H1 (cell line): ENCODE results near the gene F5. TPM values are rescaled to one million over a fixed set of nuclear protein-coding genes. Genes with fewer than 3 reads are reported as not detected.

Experiments
- CTCF ChIA-PET: fragments of 300-600 bp; sonication (Branson Sonifier 250); formaldehyde crosslinking; loops from one replicate; lab custom pipeline; 2021; ENCODE audit not compliant: partially characterized antibody; lab: Charles Lee
- POLR2A ChIA-PET: fragments of 300-600 bp; sonication (Branson Sonifier 250); formaldehyde crosslinking; loops from one replicate; lab custom pipeline; 2021; ENCODE audit warnings: inconsistent platforms; ENCODE audit not compliant: partially characterized antibody; lab: Charles Lee
- DNase-seq, 2 experiments: peaks; one replicate each; pipeline versions ENCODE4 v3.0.0 to v3.0.0-alpha.2; 2010 to 2022; ENCODE audit warnings: low spot score in 2 of 2, low read depth in 1 of 2, mixed read lengths in 1 of 2
- FAIRE-seq: peaks from 2 replicates; lab custom pipeline; 2011; peaks lifted over from hg19 to GRCh38; lab: Jason Lieb, UNC
- H2AFZ ChIP-seq: 2 replicates; pipeline ENCODE4 v1.8.1; 2012; ENCODE audit warnings: low read length, inconsistent platforms
- H2AK5ac ChIP-seq: 2 replicates; pipeline ENCODE4 v1.6.1; 2013; ENCODE audit warnings: low read depth, low read length
- H2BK120ac ChIP-seq: replicated peaks from 2 replicates; pipeline ENCODE3; 2013; ENCODE audit warnings: low read depth, low read length, inconsistent platforms
- H2BK12ac ChIP-seq: 2 replicates; pipeline ENCODE4 v1.6.1; 2013; ENCODE audit warnings: low read depth, low read length
- H2BK15ac ChIP-seq: 2 replicates; pipeline ENCODE4 v1.6.1; 2013; ENCODE audit warnings: low read length
- H2BK20ac ChIP-seq: 2 replicates; pipeline ENCODE4 v1.6.1; 2013; ENCODE audit warnings: low read length
- H2BK5ac ChIP-seq: 2 replicates; pipeline ENCODE4 v1.6.1; 2013; ENCODE audit warnings: low read depth, low read length
- H3K14ac ChIP-seq: 2 replicates; pipeline ENCODE4 v1.6.1; 2013; ENCODE audit warnings: inconsistent platforms; ENCODE audit not compliant: insufficient read length
- H3K18ac ChIP-seq: 2 replicates; pipeline ENCODE4 v1.6.1; 2013; ENCODE audit warnings: low read length; ENCODE audit errors: extremely low read depth
- H3K23ac ChIP-seq: 2 replicates; pipeline ENCODE4 v1.6.1; 2013; ENCODE audit warnings: inconsistent platforms; ENCODE audit not compliant: insufficient read length
- H3K23me2 ChIP-seq: 2 replicates; pipeline ENCODE4 v1.6.1; 2013; ENCODE audit warnings: low read depth, low read length
- H3K27ac ChIP-seq: 2 replicates; pipeline ENCODE4 v1.6.1; 2011; ENCODE audit warnings: low read depth, low read length, inconsistent platforms
- H3K27me3 ChIP-seq, 4 experiments: replicated peaks in 1 of 4; 1 replicate in 1 of 4; 2 replicates in 3 of 4; pipeline versions ENCODE4 v1.6.1 to v1.8.1; 2011 to 2013; ENCODE audit warnings: low read length in 3 of 4, mild to moderate bottlenecking in 3 of 4, inconsistent platforms in 2 of 4, mixed read lengths in 2 of 4, moderate library complexity in 1 of 4; ENCODE audit not compliant: control insufficient read depth in 3 of 4, insufficient read depth in 3 of 4; ENCODE audit errors: extremely low read depth in 1 of 4
- H3K36me3 ChIP-seq, 4 experiments: 2 replicates each; pipeline versions ENCODE4 v1.6.1 to v1.8.1; 2011 to 2013; ENCODE audit warnings: mild to moderate bottlenecking in 4 of 4, low read length in 3 of 4, moderate library complexity in 2 of 4, control low read depth in 1 of 4, inconsistent platforms in 1 of 4; ENCODE audit not compliant: insufficient read depth in 4 of 4, control insufficient read depth in 2 of 4
- H3K4ac ChIP-seq: replicated peaks from 2 replicates; pipeline ENCODE3; 2013; ENCODE audit warnings: low read length, low read depth, mixed read lengths, inconsistent platforms; ENCODE audit not compliant: insufficient read length
- H3K4me1 ChIP-seq, 4 experiments: replicated peaks in 1 of 4; 1 replicate in 1 of 4; 2 replicates in 3 of 4; pipeline versions ENCODE4 v1.6.1 to v1.8.1; 2011 to 2013; ENCODE audit warnings: low read length in 3 of 4, inconsistent platforms in 2 of 4, mixed read lengths in 1 of 4; ENCODE audit not compliant: insufficient read depth in 4 of 4, control insufficient read depth in 3 of 4
- H3K4me2 ChIP-seq, 2 experiments: 2 replicates each; pipeline versions ENCODE4 v1.6.1 to v1.8.1; 2011 to 2013; ENCODE audit warnings: low read depth in 2 of 2, low read length in 2 of 2, control low read depth in 1 of 2, inconsistent platforms in 1 of 2, mild to moderate bottlenecking in 1 of 2; ENCODE audit not compliant: insufficient read depth in 1 of 2
- H3K4me3 ChIP-seq, 4 experiments: fragments of 200-600, 300-600 bp in 1 of 4; sonication (generic), shearing (Covaris generic), sonication (Bioruptor Twin) in 1 of 4; 2 replicates each; pipeline versions ENCODE4 v1.5.1 to v1.8.1; 2011 to 2016; ENCODE audit warnings: low read length in 4 of 4, low read depth in 3 of 4, control low read depth in 2 of 4, inconsistent platforms in 2 of 4, mild to moderate bottlenecking in 2 of 4, mixed read lengths in 1 of 4, moderate library complexity in 1 of 4; ENCODE audit not compliant: insufficient read depth in 2 of 4; ENCODE audit errors: extremely low read depth in 1 of 4
- H3K56ac ChIP-seq: replicated peaks from 2 replicates; pipeline ENCODE3; 2013; ENCODE audit warnings: low read depth, mild to moderate bottlenecking, mixed read lengths, low read length, inconsistent platforms; ENCODE audit not compliant: insufficient read length
- H3K79me1 ChIP-seq: 2 replicates; pipeline ENCODE4 v1.6.1; 2013; ENCODE audit warnings: low read depth, low read length, control low read depth
- H3K79me2 ChIP-seq, 2 experiments: 2 replicates each; pipeline versions ENCODE4 v1.6.1 to v1.8.1; 2012 to 2013; ENCODE audit warnings: low read length in 2 of 2, mild to moderate bottlenecking in 2 of 2, inconsistent platforms in 1 of 2; ENCODE audit not compliant: insufficient read depth in 2 of 2, control insufficient read depth in 1 of 2
- H3K9ac ChIP-seq, 4 experiments: replicated peaks in 1 of 4; 1 replicate in 1 of 4; 2 replicates in 3 of 4; pipeline versions ENCODE4 v1.6.1 to v1.8.1; 2011 to 2013; ENCODE audit warnings: low read depth in 3 of 4, low read length in 3 of 4, control low read depth in 2 of 4, mild to moderate bottlenecking in 2 of 4, moderate library complexity in 2 of 4, inconsistent platforms in 1 of 4; ENCODE audit errors: extremely low read depth in 1 of 4
- H3K9me3 ChIP-seq, 2 experiments: 2 replicates each; pipeline versions ENCODE4 v1.6.1 to v1.8.1; 2012 to 2013; ENCODE audit warnings: mild to moderate bottlenecking in 2 of 2, moderate library complexity in 2 of 2, control low read depth in 1 of 2, inconsistent platforms in 1 of 2, low read depth in 1 of 2, low read length in 1 of 2, mixed read lengths in 1 of 2; ENCODE audit not compliant: insufficient read depth in 2 of 2
- H4K20me1 ChIP-seq, 2 experiments: replicated peaks in 1 of 2; 2 replicates each; pipeline versions ENCODE3 to v1.8.1; 2011 to 2013; ENCODE audit warnings: inconsistent platforms in 2 of 2, low read length in 2 of 2, mild to moderate bottlenecking in 1 of 2; ENCODE audit not compliant: insufficient read depth in 2 of 2, control insufficient read depth in 1 of 2
- H4K5ac ChIP-seq: 2 replicates; pipeline ENCODE4 v1.6.1; 2013; ENCODE audit warnings: low read length, low read depth, mixed read lengths, inconsistent platforms; ENCODE audit not compliant: insufficient read length
- H4K8ac ChIP-seq: 2 replicates; pipeline ENCODE4 v1.8.0; 2013; ENCODE audit warnings: mild to moderate bottlenecking, moderate library complexity, low read length, inconsistent platforms; ENCODE audit not compliant: insufficient read depth; ENCODE audit errors: extremely low read depth
- H4K91ac ChIP-seq: replicated peaks from 2 replicates; pipeline ENCODE3; 2013; ENCODE audit warnings: low read length, mixed read lengths, inconsistent platforms; ENCODE audit not compliant: insufficient read length
- SIRT6 ChIP-seq: IDR thresholded peaks from one replicate; pipeline ENCODE4 v1.7.1; 2012; ENCODE audit warnings: low read length, inconsistent platforms
- TEAD4 ChIP-seq: IDR thresholded peaks from 2 replicates; pipeline ENCODE4 v1.6.1; 2012; ENCODE audit warnings: low read depth, low read length, inconsistent platforms, mixed read lengths
- WGBS, 2 experiments: shearing (Covaris generic) in 1 of 2; methylation state at CpG; one replicate each; pipeline versions ENCODE4 v1.1.6 to v1.1.7; 2013 to 2015; ENCODE audit warnings: low lambda C conversion rate in 2 of 2, mixed read lengths in 2 of 2, inconsistent platforms in 1 of 2, low coverage in 1 of 2, missing lambda C conversion rate in 1 of 2; ENCODE audit not compliant: insufficient replicate concordance in 2 of 2, insufficient coverage in 1 of 2, insufficient read length in 1 of 2; ENCODE audit errors: extremely low coverage in 1 of 2, missing lambda C conversion rate in 1 of 2; 5-methylcytosine and 5-hydroxymethylcytosine counted together
- polyA plus RNA-seq, 7 experiments: library from polyadenylated mRNA; depleted of rRNA in 3 of 7; stranded (reverse) in 5 of 7; unstranded in 2 of 7; fragments of >200 nt in 5 of 7; fragments of 200-250 nt in 2 of 7; gene quantifications; 1 replicate in 5 of 7; 2 replicates in 1 of 7; 4 replicates in 1 of 7; pipeline versions ENCODE4 v1.2.1 to v1.2.3, GENCODE V29; 2011 to 2013; ENCODE audit warnings: missing spikeins in 2 of 7, mixed read lengths in 2 of 7
- total RNA-seq: library from RNA; stranded (reverse); fragmentation: NEBNext Ultra II Directional; extraction: Animal tissue kit (Norgen Biotek cat#: 25700); gene quantifications from 2 replicates; pipeline ENCODE4 v1.2.1, GENCODE V29; 2021

Gene F5
- total and polyA plus RNA-seq, 2 of the 8 experiments (the other 6 are each of a cell fraction or from before 2014, with no cell fraction given), result 0.04 to 0.06 TPM

- H4K20me1 ChIP-seq, result no peaks in the 10 kb centered on the region
- no peak overlapping the region for H3K4me2 ChIP-seq
- TF ChIP-seq TEAD4 (no peak), SIRT6 (no peak)
- H2BK12ac ChIP-seq, result no peak overlapping the region
- no peak overlapping the region for H3K23ac ChIP-seq
- H3K18ac ChIP-seq, result no peak overlapping the region
- DNase-seq, result no peak
- WGBS, 2 experiments, result 95% methylated on average over 1 of the region's 1 CpG; no CpG with 5 or more reads in 1 of the 2 experiments
- H3K4me1 ChIP-seq, result peaks cover 3 to 18% (median 10%) of the 10 kb centered on the region in 4 experiments; a peak in 6 of 7 replicates
- H3K56ac ChIP-seq, result no peak overlapping the region
- H3K79me1 ChIP-seq, result no peaks in the 10 kb centered on the region
- H2BK120ac ChIP-seq, result no peak overlapping the region
- H3K4me3 ChIP-seq, result no peak overlapping the region
- H2AFZ ChIP-seq, result no peak overlapping the region
- no peaks in the 10 kb centered on the region; a peak in 1 of 8 replicates for H3K36me3 ChIP-seq
- POLR2A ChIA-PET, result no interaction called here
- H4K5ac ChIP-seq, result no peak overlapping the region
- H3K79me2 ChIP-seq, result no peaks in the 10 kb centered on the region
- no peak for FAIRE-seq
- no peaks in the 10 kb centered on the region for H3K9me3 ChIP-seq
- H2BK20ac ChIP-seq, result no peak overlapping the region
- no peaks in the 10 kb centered on the region for H3K23me2 ChIP-seq
- CTCF ChIA-PET, result no interaction called here
- H3K14ac ChIP-seq, result no peak overlapping the region
- no peak overlapping the region for H2AK5ac ChIP-seq
- no peak overlapping the region for H4K91ac ChIP-seq
- no peak overlapping the region for H2BK15ac ChIP-seq
- no peak overlapping the region for H3K27ac ChIP-seq
- no peak overlapping the region for H4K8ac ChIP-seq
- no peak overlapping the region for H2BK5ac ChIP-seq
- no peak overlapping the region for H3K9ac ChIP-seq
- H3K27me3 ChIP-seq, result no peaks in the 10 kb centered on the region
- no peak overlapping the region for H3K4ac ChIP-seq
These were observed 60.9 kb downstream of the F5 start for GRCh38 chr1:169525391-169525790.
